ENCODE measurements around the gene TIGD2.

The TIGD2 gene

GRCh38 chr4:89110986-89111832 is at the start of gene TIGD2:
Gene TIGD2 (plus strand): TSS chr4:89111533. CDS start chr4:89112975, 1,442 bp downstream.
- in situ Hi-C loops (cut with MboI; ENCODE audit: low sequenced_read_pairs), result no loop called here

DNA sequence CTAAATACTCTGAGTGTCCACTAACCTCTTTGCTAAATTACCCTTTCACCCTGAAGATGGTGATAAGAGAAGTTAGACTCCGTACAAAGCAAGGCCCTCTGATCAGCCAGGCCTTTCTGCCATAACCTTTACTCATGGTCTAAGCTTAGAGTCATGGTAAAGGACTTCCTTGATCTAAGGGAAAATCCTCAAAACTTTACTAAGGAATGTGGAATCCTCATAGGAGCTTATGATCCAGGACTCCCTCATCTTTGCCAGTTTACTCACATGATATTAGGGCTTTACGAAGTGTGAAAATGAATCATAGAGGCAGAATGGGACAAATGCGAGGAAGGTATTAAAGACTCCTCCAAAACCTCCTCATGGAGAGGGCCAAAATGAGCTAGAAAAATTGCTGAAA is 46.5 kb upstream of the TIGD2 start:
- in situ Hi-C loops (cut with MboI; ENCODE audit: low sequenced_read_pairs), result no loop called here

- in situ Hi-C loops (cut with MboI; ENCODE audit: low sequenced_read_pairs), result no loop called here
Measured at GRCh38 chr4:89067417-89067816, 43.9 kb upstream of the TIGD2 start.

GRCh38 chr4:89069481-89069880 is 41.9 kb upstream of the TIGD2 start:
- in situ Hi-C loops (cut with MboI; ENCODE audit: low sequenced_read_pairs), result no loop called here

- in situ Hi-C loops (cut with MboI; ENCODE audit: low sequenced_read_pairs), result no loop called here
Measured at GRCh38 chr4:89070041-89070440, 41.3 kb upstream of the TIGD2 start.

DNA sequence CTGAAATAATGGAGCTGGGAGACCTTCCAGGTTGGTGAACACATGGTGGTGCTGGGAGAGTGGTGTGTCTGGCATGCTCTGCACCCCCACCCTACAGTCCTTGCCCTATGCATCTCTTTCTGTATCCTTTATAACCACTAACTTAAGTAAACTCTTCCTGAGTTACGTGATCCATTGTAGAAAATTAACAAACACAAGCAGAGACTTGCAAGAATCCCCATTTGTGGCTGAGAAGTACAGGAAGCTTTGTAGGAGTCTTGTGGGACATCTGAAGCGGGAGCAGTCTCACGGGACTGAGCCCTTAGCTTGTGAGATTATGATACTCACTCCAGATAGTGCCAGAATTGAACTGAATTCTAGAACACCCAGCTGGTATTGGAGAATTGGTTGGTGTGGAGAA is 40.0 kb upstream of the TIGD2 start:
- in situ Hi-C loops (cut with MboI; ENCODE audit: low sequenced_read_pairs), result no loop called here

DNA sequence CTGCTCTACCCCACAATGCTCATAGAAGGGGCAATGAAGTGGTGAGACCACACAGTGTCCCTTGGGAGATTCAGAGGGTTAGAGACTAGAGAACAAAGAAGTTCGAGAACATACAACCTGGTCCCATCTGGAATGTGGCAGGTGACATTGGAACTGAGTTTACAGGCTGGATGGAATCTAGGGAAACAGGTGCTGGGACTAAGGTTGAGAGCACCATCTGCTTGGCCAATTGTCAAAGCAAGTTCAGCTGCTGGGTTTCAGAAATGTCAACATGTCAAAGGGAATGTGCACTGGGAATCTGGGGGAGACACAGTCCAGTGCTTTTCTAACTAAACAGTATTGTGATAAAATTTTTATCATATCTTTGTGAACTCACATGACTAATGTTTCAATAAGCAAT is 38.4 kb upstream of the TIGD2 start:
- in situ Hi-C loops (cut with MboI; ENCODE audit: low sequenced_read_pairs), result no loop called here

GRCh38 chr4:89077761-89078160 is 33.6 kb upstream of the TIGD2 start:
- in situ Hi-C loops (cut with MboI; ENCODE audit: low sequenced_read_pairs), result no loop called here

DNA sequence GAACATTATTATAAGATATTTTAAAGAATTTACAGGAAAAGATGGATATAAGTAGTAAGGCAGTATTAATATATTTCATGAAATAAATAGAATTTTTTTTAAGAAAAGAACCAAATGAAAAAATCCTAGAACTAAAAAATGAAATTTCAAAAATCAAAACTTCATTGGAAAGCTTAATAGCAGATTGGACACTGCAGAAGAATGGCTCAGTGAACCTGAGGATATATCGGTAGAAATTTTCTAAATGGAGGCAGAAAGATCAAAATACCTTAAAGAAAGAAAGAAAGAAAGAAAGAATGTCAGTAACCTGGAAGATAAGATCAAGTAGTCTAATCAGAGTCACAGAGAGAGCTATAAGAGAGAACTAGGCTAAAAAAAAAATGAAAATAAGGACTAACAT is 33.0 kb upstream of the TIGD2 start:
- in situ Hi-C loops (cut with MboI; ENCODE audit: low sequenced_read_pairs), result no loop called here

- in situ Hi-C loops (cut with MboI; ENCODE audit: low sequenced_read_pairs), result no loop called here
Measured at GRCh38 chr4:89099034-89099433, 12.3 kb upstream of the TIGD2 start.

GRCh38 chr4:89099471-89099870 is 11.9 kb upstream of the TIGD2 start:
- in situ Hi-C loops (cut with MboI; ENCODE audit: low sequenced_read_pairs), result no loop called here

GRCh38 chr4:89100853-89101252 is 10.5 kb upstream of the TIGD2 start:
- in situ Hi-C loops (cut with MboI; ENCODE audit: low sequenced_read_pairs), result no loop called here

- in situ Hi-C loops (cut with MboI; ENCODE audit: low sequenced_read_pairs), result no loop called here
Measured at GRCh38 chr4:89101256-89102161, 9.8 kb upstream of the TIGD2 start.

DNA sequence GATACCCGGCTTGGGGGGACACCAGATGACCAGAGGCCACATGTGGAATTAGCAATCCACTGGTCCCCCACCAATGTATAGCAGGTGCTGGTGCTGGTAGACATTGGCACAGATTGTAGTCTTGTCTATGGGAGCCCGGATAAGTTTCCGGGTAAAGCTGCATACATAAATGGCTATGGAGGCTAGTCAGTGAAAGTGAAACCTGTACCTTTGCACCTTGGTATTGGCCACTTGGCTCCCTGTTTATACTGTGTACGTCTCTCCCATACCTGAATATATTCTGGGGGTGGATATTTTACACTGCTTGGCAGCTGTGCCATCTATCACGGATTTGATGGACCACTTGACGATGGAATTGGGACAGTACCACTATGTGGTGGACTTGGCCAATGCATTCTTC is 5.6 kb upstream of the TIGD2 start:
- in situ Hi-C loops (cut with MboI; ENCODE audit: low sequenced_read_pairs), result no loop called here

DNA sequence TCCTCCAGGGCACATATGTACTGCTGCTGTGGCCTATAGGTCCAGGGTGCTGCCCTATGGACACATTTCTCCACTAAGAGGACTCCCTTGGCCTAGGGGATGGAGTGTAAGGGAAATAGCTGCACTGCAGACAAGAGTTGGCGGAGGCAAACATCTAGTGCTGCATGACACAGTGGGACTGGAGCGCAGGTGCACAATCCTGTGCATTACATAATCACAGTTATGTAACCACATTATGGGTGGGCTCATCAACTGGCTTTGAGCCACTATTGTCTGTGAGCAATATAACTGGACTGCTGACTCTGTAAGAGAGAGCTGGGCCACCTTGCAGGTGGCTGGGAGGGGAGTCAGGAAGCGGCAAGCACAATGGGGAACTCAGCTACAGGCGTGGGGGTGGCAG is 3.2 kb upstream of the TIGD2 start:
- in situ Hi-C loops (cut with MboI; ENCODE audit: low sequenced_read_pairs), result no loop called here

DNA sequence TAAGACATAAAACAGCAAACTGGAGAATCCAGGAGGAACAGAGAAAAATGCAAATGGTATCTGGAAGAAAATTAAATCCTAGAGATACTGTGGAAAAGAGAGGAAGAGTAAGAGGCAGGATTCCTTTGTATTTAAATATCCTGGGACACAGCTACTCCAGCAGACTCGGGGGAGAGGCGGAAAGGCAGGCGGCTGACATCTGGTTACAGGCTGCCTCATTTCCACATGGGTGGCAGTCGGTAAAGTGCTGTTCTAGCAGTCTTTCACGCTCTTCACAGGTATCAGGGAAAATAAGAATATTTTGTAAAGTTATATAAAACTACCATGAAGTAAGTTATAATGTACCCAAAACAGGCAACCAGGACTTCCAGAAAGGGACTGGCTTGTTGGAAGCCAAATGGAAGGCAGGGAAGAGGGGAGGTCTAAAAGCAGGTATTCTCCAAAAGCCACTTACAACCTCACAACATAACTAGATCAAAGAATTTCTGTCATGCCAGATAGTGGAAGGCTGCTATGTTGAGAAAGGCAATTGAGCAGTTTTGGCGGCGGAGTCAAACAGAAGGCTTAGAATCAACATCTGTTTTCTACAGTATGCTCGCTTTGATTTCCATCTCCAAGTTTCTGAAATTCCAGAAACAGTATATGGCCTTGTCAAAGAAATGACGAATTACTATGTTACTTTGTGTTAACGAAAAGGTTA is 1.3 kb upstream of the TIGD2 start:
- in situ Hi-C loops (cut with MboI; ENCODE audit: low sequenced_read_pairs), result no loop called here

DNA sequence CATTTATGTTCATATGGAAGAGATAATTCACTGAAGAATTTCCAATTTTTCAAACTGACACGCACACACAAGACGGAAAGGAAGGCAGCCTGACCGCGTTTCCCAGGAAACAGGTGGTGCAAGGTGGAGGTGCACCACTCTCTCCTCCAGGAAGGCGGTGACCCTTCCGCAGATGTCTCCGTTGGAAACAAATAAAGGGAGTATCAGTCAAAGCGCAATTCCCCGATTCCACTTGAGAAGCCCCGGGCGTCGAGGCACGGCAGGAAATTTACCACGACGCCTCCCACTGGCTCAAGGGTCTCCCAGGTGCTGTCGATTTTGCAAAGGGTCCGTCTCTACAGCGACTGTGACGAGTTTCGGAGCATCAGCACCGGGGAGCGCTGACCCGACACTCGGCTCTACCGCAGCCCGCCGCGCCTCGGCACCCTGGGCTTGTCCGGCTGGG is 770 bp upstream of the TIGD2 start:
- in situ Hi-C loops (cut with MboI; ENCODE audit: low sequenced_read_pairs), result no loop called here

DNA sequence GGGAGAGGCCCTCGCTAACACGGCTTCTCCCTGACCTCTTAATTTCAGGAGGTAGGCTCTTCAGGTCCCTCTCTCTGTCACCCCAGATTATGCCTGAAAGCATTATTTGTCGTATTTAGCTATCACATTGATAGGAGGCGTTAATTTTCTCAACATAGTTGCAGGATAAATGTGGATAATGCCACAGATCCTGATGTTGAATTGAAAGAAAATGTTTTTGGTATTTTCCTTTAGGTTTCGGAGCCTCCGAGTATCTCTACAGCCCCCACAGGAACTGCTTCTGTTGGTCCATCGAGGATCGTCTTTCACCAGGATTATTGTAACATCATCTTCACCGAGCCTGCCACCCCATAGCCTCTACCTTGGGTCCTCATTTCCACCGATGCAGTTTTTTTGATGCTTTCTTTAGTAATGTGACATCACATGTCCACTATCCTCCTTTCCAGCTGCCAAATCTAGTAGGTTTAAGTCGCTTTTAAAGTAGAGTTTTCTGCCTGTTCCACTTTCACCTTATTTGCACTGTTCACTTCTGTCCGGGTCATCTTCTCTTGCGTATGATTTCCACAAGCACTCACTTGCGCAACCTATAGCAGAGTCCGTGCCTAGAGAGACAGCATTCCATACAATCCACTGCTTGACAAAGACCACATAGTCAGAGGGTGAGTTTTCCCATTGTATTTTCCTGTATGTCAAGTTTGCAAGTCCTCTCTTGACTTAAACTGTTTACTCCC is 665 bp downstream of the TIGD2 start:
- in situ Hi-C loops (cut with MboI; ENCODE audit: low sequenced_read_pairs), result no loop called here

GRCh38 chr4:89113415-89113814 is 2.1 kb downstream of the TIGD2 start:
- in situ Hi-C loops (cut with MboI; ENCODE audit: low sequenced_read_pairs), result no loop called here

- in situ Hi-C loops (cut with MboI; ENCODE audit: low sequenced_read_pairs), result no loop called here
Measured at GRCh38 chr4:89114100-89114499, 2.8 kb downstream of the TIGD2 start.

- in situ Hi-C loops (cut with MboI; ENCODE audit: low sequenced_read_pairs), result no loop called here
Measured at GRCh38 chr4:89117115-89117514, 5.8 kb downstream of the TIGD2 start.

All from hTERT RPE-1 (cell line).